Cardiac muscle cell (in vitro differentiated cells and primary cell): ENCODE results near the gene CERS6. TPM values are rescaled to one million over a fixed set of nuclear protein-coding genes. Genes with fewer than 3 reads are reported as not detected.

ENCODE experiments used
- DNase-seq, 2 donors: peaks; one replicate each; pipeline versions ENCODE4 v3.0.0 to v3.0.0-alpha.2; 2010 to 2017; ENCODE audit warnings: low read depth in 1 of 2, low spot score in 1 of 2
- H3K27ac ChIP-seq: fragments of 200-600 bp; sonication (generic); 2 replicates; pipeline ENCODE4 v1.5.1; 2016
- H3K27me3 ChIP-seq: fragments of 200-600 bp; sonication (generic); 2 replicates; pipeline ENCODE4 v1.6.0; 2016; ENCODE audit warnings: control low read depth
- H3K36me3 ChIP-seq: fragments of 200-600 bp; sonication (generic); 2 replicates; pipeline ENCODE4 v1.5.1; 2016; ENCODE audit warnings: control low read depth
- H3K4me1 ChIP-seq: fragments of 200-600 bp; sonication (generic); 2 replicates; pipeline ENCODE4 v1.8.1; 2017; ENCODE audit warnings: low read depth, mild to moderate bottlenecking, mixed run types
- H3K4me3 ChIP-seq: fragments of 200-600 bp; sonication (generic); 2 replicates; pipeline ENCODE4 v1.5.1; 2016; ENCODE audit warnings: mild to moderate bottlenecking
- H3K9me3 ChIP-seq: fragments of 200-600 bp; sonication (generic); 2 replicates; pipeline ENCODE4 v1.5.1; 2017; ENCODE audit warnings: low read depth, mild to moderate bottlenecking, control low read depth
- polyA plus RNA-seq: library from polyadenylated mRNA; unstranded; fragments of >200 nt; fragmentation: Nextera tagmentation; extraction: Ambion mirVana; gene quantifications from 2 replicates; pipeline ENCODE4 v1.2.1, GENCODE V29; 2016
- total RNA-seq: library from RNA; depleted of rRNA; stranded (reverse); fragments of >200 nt; gene quantifications from 2 replicates; pipeline ENCODE4 v1.2.3, GENCODE V29; 2016
- TF ChIP-seq, protein P1 (sequence below): IDR thresholded peaks from 2 replicates; pipeline ENCODE4 v1.5.1; 2012; ENCODE audit warnings: low read depth, mild to moderate bottlenecking, low read length

Gene CERS6
- total and polyA plus RNA-seq, 2 experiments from 2014 or later, result 17.1 to 26.6 TPM

DNA sequence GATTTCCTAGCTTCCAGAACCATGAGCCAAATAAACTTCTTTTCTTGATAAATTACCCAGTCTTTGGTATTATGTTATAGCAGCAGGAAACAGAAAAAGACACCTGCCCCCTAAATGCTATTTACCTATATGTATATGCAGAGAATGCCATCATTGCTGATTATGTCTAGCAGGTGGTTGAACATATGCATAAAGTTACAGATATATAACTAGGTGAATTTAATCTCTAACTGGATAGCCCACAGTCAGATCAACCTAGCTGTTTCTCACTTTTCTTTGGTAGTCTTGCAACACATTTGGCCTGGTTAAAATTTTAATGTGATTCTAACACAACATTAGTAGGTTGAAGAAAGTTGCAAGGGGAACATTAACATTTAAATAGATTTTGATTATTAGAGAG, 7.1 kb upstream of the CERS6 start:
- Histone ChIP-seq H3K4me3 (no peak overlapping the region), H3K9me3 (no peaks in the 10 kb centered on the region), H3K27me3 (no peaks in the 10 kb centered on the region), H3K36me3 (no peaks in the 10 kb centered on the region), H3K4me1 (no peaks in the 10 kb centered on the region), H3K27ac (no peak overlapping the region)
- TF ChIP-seq, protein P1, sequence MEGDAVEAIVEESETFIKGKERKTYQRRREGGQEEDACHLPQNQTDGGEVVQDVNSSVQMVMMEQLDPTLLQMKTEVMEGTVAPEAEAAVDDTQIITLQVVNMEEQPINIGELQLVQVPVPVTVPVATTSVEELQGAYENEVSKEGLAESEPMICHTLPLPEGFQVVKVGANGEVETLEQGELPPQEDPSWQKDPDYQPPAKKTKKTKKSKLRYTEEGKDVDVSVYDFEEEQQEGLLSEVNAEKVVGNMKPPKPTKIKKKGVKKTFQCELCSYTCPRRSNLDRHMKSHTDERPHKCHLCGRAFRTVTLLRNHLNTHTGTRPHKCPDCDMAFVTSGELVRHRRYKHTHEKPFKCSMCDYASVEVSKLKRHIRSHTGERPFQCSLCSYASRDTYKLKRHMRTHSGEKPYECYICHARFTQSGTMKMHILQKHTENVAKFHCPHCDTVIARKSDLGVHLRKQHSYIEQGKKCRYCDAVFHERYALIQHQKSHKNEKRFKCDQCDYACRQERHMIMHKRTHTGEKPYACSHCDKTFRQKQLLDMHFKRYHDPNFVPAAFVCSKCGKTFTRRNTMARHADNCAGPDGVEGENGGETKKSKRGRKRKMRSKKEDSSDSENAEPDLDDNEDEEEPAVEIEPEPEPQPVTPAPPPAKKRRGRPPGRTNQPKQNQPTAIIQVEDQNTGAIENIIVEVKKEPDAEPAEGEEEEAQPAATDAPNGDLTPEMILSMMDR, result no peak
- no peak for DNase-seq

DNA sequence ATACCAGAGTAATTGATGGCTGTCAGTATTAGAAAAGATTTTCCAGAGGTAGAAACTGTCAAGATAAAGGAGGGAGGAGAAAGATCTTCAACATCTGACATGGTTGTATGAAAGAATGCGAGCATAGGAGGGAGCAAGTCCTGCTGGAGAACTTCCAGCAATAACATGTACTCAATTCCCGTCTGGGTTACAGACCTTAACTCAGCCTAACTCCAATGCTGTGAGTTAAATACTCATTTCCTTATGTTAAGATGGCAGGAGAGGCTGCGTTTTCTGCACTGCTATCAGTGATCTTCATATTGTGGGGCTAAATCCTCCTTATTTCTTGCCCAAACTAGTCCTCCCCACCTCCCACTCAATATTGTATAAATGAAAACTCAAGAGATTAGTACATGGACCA, 6.7 kb upstream of the CERS6 start:
- no peaks in the 10 kb centered on the region for H3K9me3 ChIP-seq
- no peaks in the 10 kb centered on the region for H3K36me3 ChIP-seq
- peak in 1 of 2 donors; percentile 54 for DNase-seq
- no peaks in the 10 kb centered on the region for H3K4me1 ChIP-seq
- no peak overlapping the region for H3K27ac ChIP-seq
- H3K27me3 ChIP-seq, result no peaks in the 10 kb centered on the region
- TF ChIP-seq, protein P1, result no peak
- H3K4me3 ChIP-seq, result no peak overlapping the region

DNA sequence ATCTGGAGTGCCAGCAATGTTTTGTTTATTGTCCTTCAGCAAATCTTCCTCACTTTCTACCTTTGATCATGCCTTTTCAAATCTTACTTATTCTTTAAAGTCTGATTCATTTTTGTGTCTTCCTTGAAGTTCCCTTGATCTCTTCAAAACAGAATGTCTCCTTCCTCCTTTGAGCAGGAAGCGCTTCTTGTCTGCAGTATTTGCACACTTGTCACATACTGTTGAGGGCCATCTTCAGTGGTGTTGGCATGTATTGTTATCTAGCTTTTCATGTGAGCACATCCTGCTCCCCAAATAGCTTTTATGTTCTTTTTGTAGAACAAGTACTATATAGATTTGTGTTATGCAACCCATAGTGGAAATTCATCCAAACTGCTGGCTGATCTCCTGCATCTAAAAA, 5.9 kb upstream of the CERS6 start:
- H3K36me3 ChIP-seq, result no peaks in the 10 kb centered on the region
- no peaks in the 10 kb centered on the region for H3K9me3 ChIP-seq
- DNase-seq, result no peak
- TF ChIP-seq, protein P1, result no peak
- H3K4me1 ChIP-seq, result no peaks in the 10 kb centered on the region
- no peak overlapping the region for H3K27ac ChIP-seq
- no peaks in the 10 kb centered on the region for H3K27me3 ChIP-seq
- no peak overlapping the region for H3K4me3 ChIP-seq

DNA sequence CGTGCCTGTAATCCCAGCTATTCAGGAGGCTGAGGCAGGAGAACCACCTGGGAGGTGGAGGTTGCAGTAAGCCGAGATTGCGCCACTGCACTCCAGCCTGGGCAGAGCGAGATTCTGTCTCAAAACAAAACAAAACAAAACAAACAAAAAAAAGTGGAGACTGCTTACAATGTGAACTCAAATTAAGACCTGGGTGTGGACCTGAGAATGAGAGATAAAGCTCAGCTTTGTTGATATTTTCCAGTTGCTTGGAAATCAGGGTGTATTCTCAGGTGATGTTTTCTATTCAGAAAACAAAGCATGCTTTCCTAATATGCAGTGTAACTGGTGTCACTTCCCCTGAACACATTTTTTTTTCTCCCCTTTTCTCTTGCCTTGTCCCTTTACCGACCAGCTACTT, 5.3 kb upstream of the CERS6 start:
- no peaks in the 10 kb centered on the region for H3K4me1 ChIP-seq
- no peak for DNase-seq
- no peaks in the 10 kb centered on the region for H3K27me3 ChIP-seq
- H3K4me3 ChIP-seq, result no peak overlapping the region
- H3K36me3 ChIP-seq, result no peaks in the 10 kb centered on the region
- no peak overlapping the region for H3K27ac ChIP-seq
- H3K9me3 ChIP-seq, result no peaks in the 10 kb centered on the region
- TF ChIP-seq, protein P1, result no peak

DNA sequence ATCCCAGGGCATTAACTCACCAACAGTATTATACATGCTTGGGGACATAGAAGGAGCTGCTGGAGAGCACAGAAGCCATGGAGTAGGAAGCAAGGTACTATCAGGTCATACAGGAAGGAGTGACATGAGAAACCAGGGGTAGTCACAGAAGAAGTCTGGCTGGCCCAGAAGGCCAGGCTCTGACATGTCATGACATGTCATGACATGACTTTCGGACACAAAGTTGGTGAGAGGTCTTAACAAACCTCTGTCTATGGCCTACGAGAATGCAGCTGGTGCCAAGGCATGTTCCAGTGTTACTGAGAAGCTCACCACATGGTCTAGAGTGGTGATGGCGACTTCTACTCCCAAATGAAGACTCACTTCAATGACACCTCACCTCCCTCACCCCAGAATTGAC, 3.3 kb upstream of the CERS6 start:
- no peak for DNase-seq
- H3K27ac ChIP-seq, result no peak overlapping the region
- TF ChIP-seq, protein P1, result no peak
- H3K27me3 ChIP-seq, result no peaks in the 10 kb centered on the region
- H3K36me3 ChIP-seq, result no peaks in the 10 kb centered on the region
- H3K4me1 ChIP-seq, result peaks cover 3% of the 10 kb centered on the region
- no peaks in the 10 kb centered on the region for H3K9me3 ChIP-seq
- H3K4me3 ChIP-seq, result no peak overlapping the region

DNA sequence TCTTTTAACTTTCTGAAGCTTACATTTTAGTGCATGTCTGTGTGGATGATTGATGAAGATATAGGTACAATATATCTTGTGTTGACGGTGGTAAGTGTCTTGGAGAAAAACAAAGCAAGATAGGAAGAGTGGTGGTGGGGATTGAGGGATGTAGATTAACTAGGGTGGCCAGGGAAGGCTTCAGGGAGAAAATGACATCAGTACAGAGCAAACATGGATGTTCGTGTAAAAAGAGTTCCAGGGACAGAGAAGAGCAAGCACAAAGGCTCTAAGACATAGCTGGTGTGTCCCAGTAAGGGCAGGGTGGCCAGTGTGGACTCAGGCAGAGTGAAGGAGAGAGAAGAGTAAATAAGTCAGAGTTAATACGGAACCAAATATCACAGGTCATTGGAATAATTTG, 2.7 kb upstream of the CERS6 start:
- Histone ChIP-seq H3K4me3 (no peak overlapping the region), H3K4me1 (peaks cover 8% of the 10 kb centered on the region), H3K27me3 (no peaks in the 10 kb centered on the region), H3K9me3 (no peaks in the 10 kb centered on the region), H3K36me3 (no peaks in the 10 kb centered on the region), H3K27ac (no peak overlapping the region)
- TF ChIP-seq, protein P1, result no peak
- DNase-seq, result no peak
